Right lobe of liver (tissue), 4 donors: ENCODE results near the gene PCIF1.

Source experiments
- CTCF ChIP-seq, 4 donors: fragments of 200-600 bp in 3 of 4; fragments of 450-650 bp in 1 of 4; IDR thresholded peaks; one replicate each; pipeline versions ENCODE4 v1.5.1 to v1.8.0; 2016 to 2022; ENCODE audit warnings: antibody characterized with exemption in 4 of 4, mild to moderate bottlenecking in 2 of 4
- POLR2A ChIP-seq: fragments of 450-650 bp; IDR thresholded peaks from one replicate; pipeline ENCODE4 v1.6.1; 2017; ENCODE audit warnings: antibody characterized with exemption, mild to moderate bottlenecking
- donor health status: DM: no; HTN: no; CAD: no.
- donor health status: DM: no; HTN: no; CAD: no.
- donor health status: DM: no; HTN: yes; CAD: no.

- TF ChIP-seq CTCF (IDR thresholded peaks at IDR 0.05): no peak
- TF ChIP-seq POLR2A: no peak
These were observed 39.7 kb upstream of the PCIF1 start for GRCh38 chr20:45894797-45895196.
